Stimulated activated CD8-positive, alpha-beta memory T cell treated with anti-CD3 and anti-CD28 coated beads, Interleukin-15, amount 100 ng/mL, for 1 hour (primary cell): ENCODE measurements around the gene TMEM30B.
A peak's percentile ranks its signal among the peaks of the same experiment; 100 is the strongest.

Experiments used
- DNase-seq: peaks from one replicate; pipeline ENCODE4 v3.0.0-alpha.2; 2020; ENCODE audit warnings: low read depth

TMEM30B gene

GRCh38 chr14:61298824-61299223, 17.7 kb upstream of the TMEM30B start:
- DNase-seq: no peak

GRCh38 chr14:61297581-61297980, 16.4 kb upstream of the TMEM30B start:
- no peak for DNase-seq

- no peak for DNase-seq
These were observed 15.8 kb upstream of the TMEM30B start for GRCh38 chr14:61296719-61297502.

- no peak for DNase-seq
These were observed 15.0 kb upstream of the TMEM30B start for GRCh38 chr14:61296151-61296550.

- DNase-seq: no peak
These were observed 9.6 kb upstream of the TMEM30B start for GRCh38 chr14:61290701-61291100.

GRCh38 chr14:61288720-61289119, 7.6 kb upstream of the TMEM30B start:
- DNase-seq: no peak

- DNase-seq: no peak
These were observed 7.1 kb upstream of the TMEM30B start for GRCh38 chr14:61288228-61288627.

- DNase-seq: no peak
These were observed 6.1 kb upstream of the TMEM30B start for GRCh38 chr14:61287196-61287595.

GRCh38 chr14:61285364-61285763, 4.2 kb upstream of the TMEM30B start:
- no peak for DNase-seq

GRCh38 chr14:61284001-61284400, 2.9 kb upstream of the TMEM30B start:
- no peak for DNase-seq

- DNase-seq: no peak
These were observed 1.6 kb upstream of the TMEM30B start for GRCh38 chr14:61282746-61283145.

GRCh38 chr14:61281948-61282275, 774 bp upstream of the TMEM30B start:
- DNase-seq: no peak

- peak; percentile 60 for DNase-seq
These were observed 482 bp downstream of the TMEM30B start for GRCh38 chr14:61280526-61281185.

GRCh38 chr14:61280092-61280525, 1.0 kb downstream of the TMEM30B start:
- DNase-seq: no peak

GRCh38 chr14:61279082-61279481, 2.1 kb downstream of the TMEM30B start:
- DNase-seq: no peak

- no peak for DNase-seq
These were observed 3.4 kb downstream of the TMEM30B start for GRCh38 chr14:61277784-61278183.

GRCh38 chr14:61277232-61277631, 3.9 kb downstream of the TMEM30B start:
- DNase-seq: no peak

GRCh38 chr14:61271552-61271951, 9.6 kb downstream of the TMEM30B start:
- no peak for DNase-seq

GRCh38 chr14:61270714-61271113, 10.4 kb downstream of the TMEM30B start:
- no peak for DNase-seq

- DNase-seq: peak; percentile 63
These were observed 11.6 kb downstream of the TMEM30B start for GRCh38 chr14:61269321-61270083.

GRCh38 chr14:61268812-61269211, 12.3 kb downstream of the TMEM30B start:
- DNase-seq: no peak

- no peak for DNase-seq
These were observed 14.0 kb downstream of the TMEM30B start for GRCh38 chr14:61266891-61267740.
